Common myeloid progenitor, CD34-positive (primary cell): ENCODE results near the gene CLEC16A.

Source experiments
- CTCF ChIA-PET: fragments of 350-600 bp; sonication (Branson Sonifier 250); formaldehyde crosslinking; loops from one replicate; lab custom pipeline; 2021; ENCODE audit warnings: antibody characterized with exemption; lab: Charles Lee
- POLR2A ChIA-PET: fragments of 350-600 bp; sonication (Branson Sonifier 250); formaldehyde crosslinking; loops from one replicate; lab custom pipeline; 2021; ENCODE audit warnings: antibody characterized with exemption; lab: Charles Lee
- DNase-seq, 3 donors: peaks; one replicate each; pipeline versions ENCODE4 v3.0.0 to v3.0.0-alpha.2; 2013
- H3K27ac ChIP-seq, 2 experiments: 1 replicate in 1 of 2; 2 replicates in 1 of 2; pipeline ENCODE4 v1.7.0; 2013; ENCODE audit warnings: inconsistent platforms in 2 of 2, low read length in 2 of 2, mild to moderate bottlenecking in 2 of 2, low read depth in 1 of 2, moderate library complexity in 1 of 2; ENCODE audit not compliant: severe bottlenecking in 2 of 2, insufficient read depth in 1 of 2, poor library complexity in 1 of 2
- H3K27me3 ChIP-seq, 5 experiments: replicated peaks in 2 of 5; 1 replicate in 3 of 5; 2 replicates in 2 of 5; pipeline versions ENCODE4 v1.6.1 to v1.7.0; 2013; ENCODE audit warnings: low read length in 4 of 5, mild to moderate bottlenecking in 2 of 5, moderate library complexity in 2 of 5, inconsistent platforms in 1 of 5; ENCODE audit not compliant: insufficient read depth in 5 of 5, control insufficient read depth in 4 of 5
- H3K36me3 ChIP-seq, 4 experiments: 1 replicate in 2 of 4; 2 replicates in 2 of 4; pipeline versions ENCODE4 v1.6.1 to v1.7.0; 2013; ENCODE audit warnings: low read length in 3 of 4, control low read depth in 1 of 4, mild to moderate bottlenecking in 1 of 4; ENCODE audit not compliant: control insufficient read depth in 4 of 4, insufficient read depth in 4 of 4
- H3K4me1 ChIP-seq, 4 experiments: 1 replicate in 3 of 4; 2 replicates in 1 of 4; pipeline versions ENCODE4 v1.6.1 to v1.7.1; 2013; ENCODE audit warnings: low read length in 3 of 4, mild to moderate bottlenecking in 3 of 4, control low read depth in 1 of 4, inconsistent platforms in 1 of 4, moderate library complexity in 1 of 4; ENCODE audit not compliant: control insufficient read depth in 4 of 4, insufficient read depth in 4 of 4; ENCODE audit errors: control extremely low read depth in 1 of 4
- H3K4me3 ChIP-seq, 7 experiments: 1 replicate in 4 of 7; 2 replicates in 3 of 7; pipeline versions ENCODE4 v1.5.1 to v1.7.0; 2013; ENCODE audit warnings: mild to moderate bottlenecking in 7 of 7, low read length in 6 of 7, moderate library complexity in 6 of 7, inconsistent platforms in 2 of 7, low read depth in 2 of 7, control low read depth in 1 of 7; ENCODE audit not compliant: insufficient read depth in 4 of 7, control insufficient read depth in 1 of 7; ENCODE audit errors: extremely low read depth in 1 of 7
- H3K9me3 ChIP-seq, 5 experiments: 1 replicate in 4 of 5; 2 replicates in 1 of 5; pipeline versions ENCODE4 v1.6.1 to v1.7.1; 2013; ENCODE audit warnings: low read length in 4 of 5, mild to moderate bottlenecking in 2 of 5, inconsistent platforms in 1 of 5, low read depth in 1 of 5, moderate library complexity in 1 of 5; ENCODE audit not compliant: control insufficient read depth in 4 of 5, insufficient read depth in 2 of 5; ENCODE audit errors: control extremely low read depth in 1 of 5
- WGBS: methylation state at CpG from one replicate; pipeline ENCODE4 v1.1.5; 2013; ENCODE audit not compliant: insufficient coverage; 5-methylcytosine and 5-hydroxymethylcytosine counted together

Gene CLEC16A

GRCh38 chr16:11001611-11002010, 57.2 kb downstream of the CLEC16A start:
- Histone ChIP-seq H3K27ac (no peak overlapping the region), H3K27me3 (no peaks in the 10 kb centered on the region), H3K4me3 (no peak overlapping the region), H3K4me1 (no peaks in the 10 kb centered on the region), H3K36me3 (peaks cover 6 to 42% (median 26%) of the 10 kb centered on the region in 4 experiments), H3K9me3 (no peaks in the 10 kb centered on the region)
- POLR2A ChIA-PET = no interaction called here
- CTCF ChIA-PET = interaction anchor here (1.0 to 2.3 kb wide), 2 partner anchors 12 to 18 kb away, joined by 3 to 6 read pairs; no protein-coding TSS in a partner anchor
- no peak for DNase-seq
- 94% methylated on average over 6 of the region's 7 CpGs for WGBS

DNA sequence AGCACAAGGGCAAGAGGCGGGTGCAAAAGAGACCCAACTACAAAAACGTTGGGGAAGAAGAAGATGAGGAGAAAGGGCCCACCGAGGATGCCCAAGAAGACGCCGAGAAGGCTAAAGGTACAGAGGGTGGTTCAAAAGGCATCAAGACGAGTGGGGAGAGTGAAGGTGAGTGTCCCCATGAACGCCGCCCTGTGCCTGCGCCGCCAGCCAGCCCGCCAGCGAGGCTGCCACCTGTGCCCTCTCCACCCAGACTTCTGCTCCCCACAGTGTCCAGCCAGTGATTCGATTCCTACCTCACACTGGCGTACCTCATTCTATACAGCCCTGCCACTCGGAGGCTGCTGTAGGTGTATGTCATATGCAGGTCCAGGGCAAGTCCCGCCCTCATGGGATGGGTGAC, 58.8 kb downstream of the CLEC16A start:
- DNase-seq = no peak
- no peaks in the 10 kb centered on the region for H3K9me3 ChIP-seq
- H3K4me1 ChIP-seq = no peaks in the 10 kb centered on the region
- ChIA-PET POLR2A (no interaction called here), CTCF (no interaction called here)
- no peak overlapping the region for H3K27ac ChIP-seq
- WGBS = 96% methylated on average over 14 of the region's 16 CpGs
- H3K27me3 ChIP-seq = no peaks in the 10 kb centered on the region
- H3K36me3 ChIP-seq = peaks cover 4 to 34% (median 24%) of the 10 kb centered on the region in 4 experiments
- H3K4me3 ChIP-seq = no peak overlapping the region

DNA sequence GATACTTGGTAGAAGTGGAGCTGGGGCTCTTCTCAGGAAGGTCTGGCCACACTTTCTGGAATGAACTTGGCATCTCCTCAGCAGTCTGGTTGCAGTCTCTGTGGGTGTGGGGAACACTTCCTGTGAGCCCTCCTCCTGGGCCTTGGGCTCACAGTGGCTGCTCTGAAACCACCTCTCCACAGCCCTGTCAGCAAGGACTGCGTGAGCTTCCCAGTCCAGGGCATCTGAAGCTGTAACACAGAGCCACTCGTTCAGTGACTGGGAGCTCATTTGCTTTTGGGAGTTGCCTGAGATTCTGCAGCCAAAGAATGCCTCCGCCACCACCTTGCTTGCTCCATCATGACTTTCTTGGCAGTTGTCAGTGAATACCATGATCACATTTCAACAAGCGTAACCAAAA, 60.0 kb downstream of the CLEC16A start:
- no peaks in the 10 kb centered on the region for H3K27me3 ChIP-seq
- no peaks in the 10 kb centered on the region for H3K4me1 ChIP-seq
- H3K4me3 ChIP-seq = no peak overlapping the region
- 100% methylated on average over 2 of the region's 4 CpGs for WGBS
- H3K27ac ChIP-seq = no peak overlapping the region
- CTCF ChIA-PET = no interaction called here
- DNase-seq = no peak
- H3K9me3 ChIP-seq = no peaks in the 10 kb centered on the region
- H3K36me3 ChIP-seq = peaks cover 3 to 34% (median 23%) of the 10 kb centered on the region in 4 experiments
- POLR2A ChIA-PET = no interaction called here

DNA sequence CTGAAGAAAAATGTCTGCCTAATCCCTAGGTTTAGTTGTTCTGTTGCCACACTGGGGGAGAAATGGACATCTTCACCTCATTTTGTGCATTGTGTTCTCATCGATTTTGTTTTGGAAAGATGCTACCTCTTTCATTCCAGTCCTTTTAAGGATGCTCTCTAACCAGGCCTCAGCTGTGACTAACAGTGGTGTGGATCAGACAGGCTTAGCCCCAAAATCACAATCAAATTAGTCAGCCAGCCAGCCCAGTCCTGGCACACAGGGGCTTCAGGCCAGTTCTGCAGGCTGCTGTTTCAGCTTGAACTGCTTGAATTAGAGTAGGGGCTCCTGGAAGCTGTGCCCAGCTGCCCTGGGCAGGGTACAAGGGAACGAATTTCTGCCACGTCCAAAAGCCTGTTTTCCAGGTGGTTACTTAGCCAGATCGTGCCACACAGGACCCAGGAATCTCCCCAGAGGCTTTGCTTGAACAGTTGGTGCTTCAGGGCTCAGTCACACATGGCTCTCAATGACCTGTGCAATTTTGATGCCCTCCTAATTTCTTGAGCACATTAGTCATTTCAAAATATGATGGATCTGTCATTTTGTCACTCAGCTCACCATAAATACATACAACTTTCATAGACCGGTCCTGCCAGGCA, 60.7 kb downstream of the CLEC16A start:
- no peaks in the 10 kb centered on the region for H3K27me3 ChIP-seq
- no peak overlapping the region for H3K27ac ChIP-seq
- H3K36me3 ChIP-seq = peaks cover 2 to 34% (median 25%) of the 10 kb centered on the region in 4 experiments
- DNase-seq = no peak
- ChIA-PET CTCF (no interaction called here), POLR2A (interaction anchor here (0.8 kb wide), 1 partner anchor 33 kb away, joined by 3 read pairs; no protein-coding TSS in a partner anchor)
- 93% methylated on average over 4 of the region's 5 CpGs for WGBS
- H3K9me3 ChIP-seq = no peaks in the 10 kb centered on the region
- no peaks in the 10 kb centered on the region for H3K4me1 ChIP-seq
- no peak overlapping the region for H3K4me3 ChIP-seq

DNA sequence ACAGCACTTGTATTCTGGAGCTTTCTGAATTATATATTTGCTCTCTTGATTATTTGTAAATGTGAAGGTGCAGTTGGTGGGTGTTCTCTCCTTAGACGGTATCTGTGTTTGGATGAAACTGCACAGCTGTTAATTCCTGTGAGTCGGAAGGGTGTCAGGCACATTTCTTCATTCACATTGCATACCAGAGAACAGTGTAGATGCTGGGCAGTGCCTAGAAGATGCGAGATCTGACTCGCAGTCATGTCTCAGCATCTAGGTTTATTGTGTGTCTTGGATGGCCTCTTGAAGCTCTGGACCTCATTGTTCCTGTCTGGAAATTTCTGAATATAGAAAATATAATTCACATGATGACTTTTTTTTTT, 61.2 kb downstream of the CLEC16A start:
- H3K27ac ChIP-seq = no peak overlapping the region
- DNase-seq = no peak
- H3K36me3 ChIP-seq = peaks cover 6 to 37% (median 24%) of the 10 kb centered on the region in 4 experiments
- ChIA-PET POLR2A (interaction anchor here (0.8 kb wide), 1 partner anchor 32 kb away, joined by 3 read pairs; no protein-coding TSS in a partner anchor), CTCF (no interaction called here)
- H3K4me1 ChIP-seq = no peaks in the 10 kb centered on the region
- no peaks in the 10 kb centered on the region for H3K9me3 ChIP-seq
- H3K27me3 ChIP-seq = no peaks in the 10 kb centered on the region
- H3K4me3 ChIP-seq = no peak overlapping the region
- WGBS = no CpG with 5 or more reads among the region's 4 CpGs

DNA sequence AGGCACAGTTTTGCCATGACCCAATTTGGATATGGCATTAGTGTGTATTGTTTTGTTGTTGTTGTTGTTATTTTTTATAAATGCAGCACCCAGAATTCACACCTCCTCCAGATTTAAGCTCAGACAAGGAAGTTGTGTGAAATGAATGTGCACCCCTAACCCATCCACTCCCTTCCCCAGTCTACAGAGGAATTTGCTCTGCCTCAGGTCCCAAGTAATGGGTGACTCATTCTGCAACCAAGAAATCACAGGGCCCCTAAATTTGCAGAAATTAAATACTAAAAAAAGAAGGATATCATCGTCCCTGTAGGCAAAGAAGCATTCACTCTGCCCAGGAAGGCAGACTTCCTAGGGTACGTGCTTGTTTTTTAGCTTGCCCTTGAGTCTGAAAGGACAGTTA, 62.3 kb downstream of the CLEC16A start:
- Histone ChIP-seq H3K4me1 (no peaks in the 10 kb centered on the region), H3K27me3 (no peaks in the 10 kb centered on the region), H3K4me3 (no peak overlapping the region), H3K36me3 (peaks cover 6 to 40% (median 24%) of the 10 kb centered on the region in 4 experiments), H3K9me3 (no peaks in the 10 kb centered on the region), H3K27ac (no peak overlapping the region)
- ChIA-PET POLR2A (no interaction called here), CTCF (no interaction called here)
- no peak for DNase-seq
- WGBS = 100% methylated on average over 1 of the region's 2 CpGs

GRCh38 chr16:11007714-11008280, 63.4 kb downstream of the CLEC16A start:
- H3K4me3 ChIP-seq = no peak overlapping the region
- H3K9me3 ChIP-seq = no peaks in the 10 kb centered on the region
- H3K4me1 ChIP-seq = no peaks in the 10 kb centered on the region
- CTCF ChIA-PET = no interaction called here
- no peaks in the 10 kb centered on the region for H3K27me3 ChIP-seq
- H3K27ac ChIP-seq = no peak overlapping the region
- peaks cover 6 to 38% (median 24%) of the 10 kb centered on the region in 4 experiments for H3K36me3 ChIP-seq
- no peak for DNase-seq
- WGBS = 100% methylated on average over 6 of the region's 7 CpGs
- POLR2A ChIA-PET = interaction anchor here (0.7 kb wide), 1 partner anchor 72 kb away, joined by 3 read pairs; no protein-coding TSS in a partner anchor
